GM10847 (cell line): ENCODE measurements around the gene SLF2.

Source experiments
- POLR2A ChIP-seq: IDR thresholded peaks from 2 replicates; pipeline ENCODE4 v1.6.1; 2011; ENCODE audit not compliant: insufficient read length; ENCODE audit errors: extremely low read depth

The SLF2 gene

GRCh38 chr10:101013365-101013825 lies 100.6 kb downstream of the SLF2 start:
- TF ChIP-seq POLR2A, result no peak

- no peak for TF ChIP-seq POLR2A
Observed at GRCh38 chr10:101014230-101014884, 101.6 kb downstream of the SLF2 start.
